ENCODE measurements around the gene RASAL2. TPM values are rescaled to one million over a fixed set of nuclear protein-coding genes. Genes with fewer than 3 reads are reported as not detected.

RASAL2 gene
- total and polyA plus RNA-seq, 2 of the 13 experiments (the other 11 are each of a cell fraction or from before 2014, with no cell fraction given), result 5.4 to 5.9 TPM

GRCh38 chr1:178516110-178516509 lies 422.2 kb downstream of the RASAL2 start (continued):
- TF ChIP-seq ZNF318 (CRISPR knock-in tag; IDR thresholded peaks at IDR 0.05), result no peak

- WGBS (ENCODE audit: low lambda C conversion rate), result 31% methylated on average over 4 of the region's 4 CpGs
- POLR2A ChIA-PET, result no interaction called here
- intact Hi-C loops (cut with micrococcal nuclease; ENCODE audit: unreplicated experiment) (no loop called here), in situ Hi-C loops (cut with HindIII; ENCODE audit: extremely low pct_ligation_motif_present, low pct_unique_long_range_greater_than_20kb) (no loop called here)
- Histone ChIP-seq H3K4me2 (ENCODE audit: low read depth, low read length) (no peak overlapping the region), H2AFZ (ENCODE audit: low read length) (no peak overlapping the region), H3K4me3 (replicated peaks in 1 of 3; ENCODE audit: insufficient read depth in 1 of 3, low read depth in 2 of 3, low read length in 3 of 3) (no peak overlapping the region), H3K9ac (ENCODE audit: insufficient read depth, low read depth, low read length) (no peak overlapping the region), H3K4me1 (ENCODE audit: insufficient read depth, low read length) (no peaks in the 10 kb centered on the region), H3K27me3 (ENCODE audit: control insufficient read depth in 1 of 2, insufficient read depth in 2 of 2, low read length in 2 of 2) (peaks cover 0 to 15% of the 10 kb centered on the region in 2 experiments; a peak in 3 of 5 replicates), H3K79me2 (ENCODE audit: insufficient read depth, low read length) (no peaks in the 10 kb centered on the region), H4K20me1 (ENCODE audit: insufficient read depth, low read length) (no peaks in the 10 kb centered on the region), H3K27ac (ENCODE audit: extremely low read length, insufficient read depth, low read length) (no peak overlapping the region), H3K9me3 (ENCODE audit: low read length) (no peaks in the 10 kb centered on the region), H3K36me3 (replicated peaks in 1 of 2; ENCODE audit: control insufficient read depth in 1 of 2, insufficient read depth in 2 of 2, low read length in 2 of 2) (no peaks in the 10 kb centered on the region)
- FAIRE-seq (no peak), DNase-seq (ENCODE audit: low spot score) (no peak), ATAC-seq (no peak)
- no TSS peak for BruUV-seq (replicated peaks)
- CTCF ChIA-PET (ENCODE audit: low intra/inter-chr PET ratio, low total read pairs), result no interaction called here
- no peak for TF ChIP-seq ZNF879 (CRISPR knock-in tag; IDR thresholded peaks at IDR 0.05)
- no peak for TF ChIP-seq ZNF552 (CRISPR knock-in tag; IDR thresholded peaks at IDR 0.05; ENCODE audit: borderline replicate concordance)
- TF ChIP-seq TCF12 (IDR thresholded peaks at IDR 0.05), result no peak
- TF ChIP-seq TCF12 (CRISPR knock-in tag; IDR thresholded peaks at IDR 0.05), result no peak
- TF ChIP-seq NFAT5 (CRISPR knock-in tag; IDR thresholded peaks at IDR 0.05), result no peak
- TF ChIP-seq ZFP36L2 (CRISPR knock-in tag; IDR thresholded peaks at IDR 0.05), result no peak
- TF ChIP-seq ZNF224 (CRISPR knock-in tag; IDR thresholded peaks at IDR 0.05), result no peak
- no peak for TF ChIP-seq GPN1 (CRISPR knock-in tag; IDR thresholded peaks at IDR 0.05; ENCODE audit: borderline replicate concordance)
Measured at GRCh38 chr1:178518894-178519293, 425.0 kb downstream of the RASAL2 start.

All from HepG2 (cell line).